HEK293 (cell line): Measurements from ENCODE around the gene TDG.

Experiments used
- CTCF ChIA-PET: fragments of 350-600 bp; formaldehyde crosslinking; extraction: SDS; loops from one replicate; lab custom pipeline; 2021; ENCODE audit warnings: antibody characterized with exemption; lab: Yijun Ruan, JAX
- POLR2A ChIA-PET: fragments of 300-600 bp; formaldehyde crosslinking; extraction: SDS; loops from one replicate; lab custom pipeline; 2020; ENCODE audit warnings: antibody characterized with exemption, inconsistent platforms; lab: Yijun Ruan, JAX
- H3K27ac ChIP-seq: fragments of 200-500 bp; sonication (Bioruptor generic); 2 replicates; pipeline ENCODE4 v1.5.1; 2014; ENCODE audit warnings: low read depth, low read length, control low read depth, inconsistent platforms; ENCODE audit errors: extremely low read depth
- H3K36me3 ChIP-seq, 2 experiments: fragments of 200-500 bp in 1 of 2; sonication (Bioruptor generic) in 1 of 2; 1 replicate in 1 of 2; 2 replicates in 1 of 2; pipeline ENCODE4 v1.5.1; 2014 to 2017; ENCODE audit warnings: inconsistent platforms in 2 of 2, low read length in 2 of 2; ENCODE audit not compliant: control insufficient read depth in 2 of 2, insufficient read depth in 1 of 2
- H3K4me1 ChIP-seq: fragments of 200-500 bp; sonication (Bioruptor generic); 2 replicates; pipeline ENCODE4 v1.5.1; 2014; ENCODE audit warnings: mild to moderate bottlenecking, low read length, inconsistent platforms; ENCODE audit not compliant: control insufficient read depth, insufficient read depth
- H3K4me3 ChIP-seq: 2 replicates; pipeline ENCODE4 v1.5.1; 2011; ENCODE audit warnings: low read depth, mild to moderate bottlenecking, control low read depth, low read length, moderate library complexity
- H3K9me3 ChIP-seq: fragments of 200-500 bp; sonication (Bioruptor generic); 2 replicates; pipeline ENCODE4 v1.5.1; 2014; ENCODE audit warnings: low read depth, low read length, inconsistent platforms; ENCODE audit not compliant: control insufficient read depth, insufficient read depth
- HOXC10 ChIP-seq: sonication (generic); formaldehyde crosslinking; IDR thresholded peaks from 2 replicates; pipeline ENCODE4 v1.8.1; 2023; ENCODE audit warnings: mild to moderate bottlenecking, missing genetic modification reagents
- KLF1 ChIP-seq: fragments of 450-650 bp; formaldehyde crosslinking; IDR thresholded peaks from 2 replicates; pipeline ENCODE4 v1.5.1; 2016; ENCODE audit warnings: missing biosample characterization, missing genetic modification characterization
- KLF8 ChIP-seq: fragments of 450-650 bp; formaldehyde crosslinking; IDR thresholded peaks from 2 replicates; pipeline ENCODE4 v1.5.1; 2016; ENCODE audit warnings: missing biosample characterization, missing genetic modification characterization
- SCRT1 ChIP-seq: fragments of 450-650 bp; formaldehyde crosslinking; IDR thresholded peaks from 2 replicates; pipeline ENCODE4 v1.5.1; 2016; ENCODE audit warnings: missing biosample characterization, missing genetic modification characterization, borderline replicate concordance
- SCRT2 ChIP-seq: fragments of 450-650 bp; formaldehyde crosslinking; IDR thresholded peaks from 2 replicates; pipeline ENCODE4 v1.5.1; 2016; ENCODE audit warnings: missing biosample characterization, missing genetic modification characterization
- TCF7L2 ChIP-seq: IDR thresholded peaks from 2 replicates; pipeline ENCODE4 v1.6.1; 2011; ENCODE audit warnings: low read depth, mild to moderate bottlenecking, inconsistent platforms, low read length, moderate library complexity, borderline replicate concordance
- ZFP37 ChIP-seq: fragments of 450-650 bp; formaldehyde crosslinking; IDR thresholded peaks from 2 replicates; pipeline ENCODE4 v1.5.1; 2016; ENCODE audit warnings: missing biosample characterization, missing genetic modification characterization
- ZNF184 ChIP-seq: fragments of 450-650 bp; IDR thresholded peaks from 2 replicates; pipeline ENCODE4 v1.5.1; 2018; ENCODE audit warnings: missing biosample characterization, mild to moderate bottlenecking, missing genetic modification characterization
- ZNF239 ChIP-seq: fragments of 450-650 bp; formaldehyde crosslinking; IDR thresholded peaks from 2 replicates; pipeline ENCODE4 v1.5.1; 2016; ENCODE audit warnings: missing biosample characterization, missing genetic modification characterization
- ZNF335 ChIP-seq: fragments of 450-650 bp; formaldehyde crosslinking; conservative IDR thresholded peaks from 2 replicates; pipeline ENCODE4 v1.5.1; 2016; ENCODE audit warnings: missing biosample characterization, missing genetic modification characterization
- ZNF600 ChIP-seq: fragments of 450-650 bp; formaldehyde crosslinking; IDR thresholded peaks from 2 replicates; pipeline ENCODE4 v1.5.1; 2016; ENCODE audit warnings: missing biosample characterization, missing genetic modification characterization
- ZNF658 ChIP-seq: fragments of 450-650 bp; formaldehyde crosslinking; IDR thresholded peaks from 2 replicates; pipeline ENCODE4; 2016; ENCODE audit warnings: missing biosample characterization, missing genetic modification characterization
- ZNF76 ChIP-seq: fragments of 450-650 bp; formaldehyde crosslinking; IDR thresholded peaks from 2 replicates; pipeline ENCODE4; 2016; ENCODE audit warnings: low read depth, missing biosample characterization, missing genetic modification characterization, borderline replicate concordance
- TF ChIP-seq, protein P1 (sequence below): fragments of 450-650 bp; formaldehyde crosslinking; conservative IDR thresholded peaks from 2 replicates; pipeline ENCODE4 v1.5.1; 2016; ENCODE audit warnings: low read depth, missing biosample characterization, missing genetic modification characterization
- TF ChIP-seq, protein P2 (sequence below): fragments of 450-650 bp; formaldehyde crosslinking; IDR thresholded peaks from 2 replicates; pipeline ENCODE4 v1.5.1; 2017; ENCODE audit warnings: missing biosample characterization, missing genetic modification characterization
- TF ChIP-seq, protein P3 (sequence below): fragments of 450-650 bp; formaldehyde crosslinking; IDR thresholded peaks from 2 replicates; pipeline ENCODE4 v1.5.1; 2016; ENCODE audit warnings: missing biosample characterization, missing genetic modification characterization
- TF ChIP-seq, protein P4 (sequence below): fragments of 450-650 bp; formaldehyde crosslinking; conservative IDR thresholded peaks from 2 replicates; pipeline ENCODE4 v1.5.1; 2016; ENCODE audit warnings: low read depth, missing biosample characterization, missing genetic modification characterization
- TF ChIP-seq, protein P5 (sequence below): fragments of 450-650 bp; formaldehyde crosslinking; IDR thresholded peaks from 2 replicates; pipeline ENCODE4 v1.5.1; 2016; ENCODE audit warnings: missing biosample characterization, missing genetic modification characterization, low read depth

The TDG gene

DNA sequence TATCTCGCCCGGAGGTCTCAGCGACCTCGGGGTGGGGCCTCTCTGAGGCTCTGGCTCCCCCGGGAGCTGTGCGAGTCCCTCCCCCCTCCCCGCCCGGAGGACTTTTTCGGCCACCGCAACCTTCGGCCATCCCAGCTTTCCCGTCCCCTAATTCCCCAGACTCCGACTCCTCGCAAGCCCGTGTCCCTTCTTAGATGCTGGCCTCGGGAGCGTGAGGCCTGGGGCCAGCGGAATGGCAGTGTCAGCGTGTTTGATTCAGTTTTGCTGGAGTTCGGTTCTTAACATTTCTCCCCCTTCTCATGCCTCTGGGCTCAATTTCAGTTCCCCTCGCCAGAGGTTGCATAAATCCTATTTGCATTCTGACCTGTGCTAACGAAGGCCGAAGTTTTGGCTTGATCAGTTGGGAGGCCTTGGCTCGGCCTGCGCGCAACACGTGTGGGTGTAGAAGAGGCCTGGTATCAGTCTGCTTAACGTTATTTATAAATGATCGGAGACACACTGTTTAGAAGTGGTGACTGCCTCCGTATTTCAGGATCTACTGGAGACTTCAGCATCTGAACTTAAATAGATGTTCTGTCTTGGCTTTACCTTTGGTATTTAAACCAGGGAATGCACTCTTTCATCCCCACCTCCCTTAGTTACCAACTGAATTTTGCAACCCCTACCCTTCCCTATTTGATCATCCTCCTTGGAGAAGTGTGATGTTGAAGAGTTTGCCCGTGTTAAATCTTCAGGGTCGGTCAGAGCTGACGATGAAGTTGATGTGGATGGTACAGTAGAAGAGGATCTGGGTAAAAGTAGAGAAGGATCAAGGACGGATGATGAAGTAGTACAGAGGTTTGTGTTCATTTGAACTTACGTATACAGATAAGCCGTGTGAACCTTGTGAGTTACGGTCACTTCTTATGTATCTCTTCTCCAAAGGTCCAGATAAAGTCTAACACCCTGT lies 34.6 kb upstream of the TDG start (continued):
- TF ChIP-seq, protein P1, sequence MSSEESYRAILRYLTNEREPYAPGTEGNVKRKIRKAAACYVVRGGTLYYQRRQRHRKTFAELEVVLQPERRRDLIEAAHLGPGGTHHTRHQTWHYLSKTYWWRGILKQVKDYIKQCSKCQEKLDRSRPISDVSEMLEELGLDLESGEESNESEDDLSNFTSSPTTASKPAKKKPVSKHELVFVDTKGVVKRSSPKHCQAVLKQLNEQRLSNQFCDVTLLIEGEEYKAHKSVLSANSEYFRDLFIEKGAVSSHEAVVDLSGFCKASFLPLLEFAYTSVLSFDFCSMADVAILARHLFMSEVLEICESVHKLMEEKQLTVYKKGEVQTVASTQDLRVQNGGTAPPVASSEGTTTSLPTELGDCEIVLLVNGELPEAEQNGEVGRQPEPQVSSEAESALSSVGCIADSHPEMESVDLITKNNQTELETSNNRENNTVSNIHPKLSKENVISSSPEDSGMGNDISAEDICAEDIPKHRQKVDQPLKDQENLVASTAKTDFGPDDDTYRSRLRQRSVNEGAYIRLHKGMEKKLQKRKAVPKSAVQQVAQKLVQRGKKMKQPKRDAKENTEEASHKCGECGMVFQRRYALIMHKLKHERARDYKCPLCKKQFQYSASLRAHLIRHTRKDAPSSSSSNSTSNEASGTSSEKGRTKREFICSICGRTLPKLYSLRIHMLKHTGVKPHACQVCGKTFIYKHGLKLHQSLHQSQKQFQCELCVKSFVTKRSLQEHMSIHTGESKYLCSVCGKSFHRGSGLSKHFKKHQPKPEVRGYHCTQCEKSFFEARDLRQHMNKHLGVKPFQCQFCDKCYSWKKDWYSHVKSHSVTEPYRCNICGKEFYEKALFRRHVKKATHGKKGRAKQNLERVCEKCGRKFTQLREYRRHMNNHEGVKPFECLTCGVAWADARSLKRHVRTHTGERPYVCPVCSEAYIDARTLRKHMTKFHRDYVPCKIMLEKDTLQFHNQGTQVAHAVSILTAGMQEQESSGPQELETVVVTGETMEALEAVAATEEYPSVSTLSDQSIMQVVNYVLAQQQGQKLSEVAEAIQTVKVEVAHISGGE (tag by site-specific recombination) = no peak
- TF ChIP-seq SCRT2 (peak; percentile 97), ZNF239 (no peak), KLF1 (tag by site-specific recombination) (no peak), ZNF658 (no peak), ZFP37 (tag by site-specific recombination) (0 out of 2 replicates have a peak, but pooled peaks have one; percentile 13), ZNF335 (tag by site-specific recombination) (peak; percentile 6; the same call in 1 of the 2 replicates), ZNF76 (tag by site-specific recombination) (peak; percentile 23), SCRT1 (peak; percentile 83; the same call in 1 of the 2 replicates)
- TF ChIP-seq, protein P2, sequence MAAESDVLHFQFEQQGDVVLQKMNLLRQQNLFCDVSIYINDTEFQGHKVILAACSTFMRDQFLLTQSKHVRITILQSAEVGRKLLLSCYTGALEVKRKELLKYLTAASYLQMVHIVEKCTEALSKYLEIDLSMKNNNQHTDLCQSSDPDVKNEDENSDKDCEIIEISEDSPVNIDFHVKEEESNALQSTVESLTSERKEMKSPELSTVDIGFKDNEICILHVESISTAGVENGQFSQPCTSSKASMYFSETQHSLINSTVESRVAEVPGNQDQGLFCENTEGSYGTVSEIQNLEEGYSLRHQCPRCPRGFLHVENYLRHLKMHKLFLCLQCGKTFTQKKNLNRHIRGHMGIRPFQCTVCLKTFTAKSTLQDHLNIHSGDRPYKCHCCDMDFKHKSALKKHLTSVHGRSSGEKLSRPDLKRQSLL (tag by site-specific recombination) = no peak
- TF ChIP-seq, all 188 proteins: peak for 9

DNA sequence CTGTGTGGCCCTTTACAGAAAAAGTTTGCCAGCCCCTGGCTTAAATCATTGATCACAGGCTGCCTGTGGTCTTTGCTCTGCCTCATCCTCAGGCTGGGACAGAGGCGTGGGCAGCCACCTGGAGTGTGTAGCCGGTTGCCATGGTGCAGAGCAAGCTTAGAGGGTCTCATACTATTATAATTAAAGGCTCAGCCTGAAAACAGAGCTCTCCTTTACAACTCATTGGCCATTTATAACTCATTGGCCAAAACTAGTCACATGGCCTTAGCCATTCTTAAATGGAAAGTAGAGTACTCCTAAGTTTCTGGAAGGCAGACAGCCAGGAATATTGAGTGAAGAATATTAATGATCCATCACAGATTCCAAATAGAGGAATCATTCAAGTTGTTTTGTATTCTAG lies 32.4 kb upstream of the TDG start:
- Histone ChIP-seq H3K9me3 (no peaks in the 10 kb centered on the region), H3K4me1 (peaks cover 10% of the 10 kb centered on the region), H3K27ac (no peak overlapping the region), H3K4me3 (no peak overlapping the region), H3K36me3 (peaks cover 49 to 75% of the 10 kb centered on the region in 2 experiments)
- ChIA-PET CTCF (no interaction called here), POLR2A (interaction anchor here (0.6 kb wide), 1 partner anchor 23 kb away, joined by 3 read pairs; a partner anchor contains a TSS)
- TF ChIP-seq KLF8 (no peak), TCF7L2 (no peak), HOXC10 (CRISPR knock-in tag) (no peak), ZNF184 (tag by site-specific recombination) (peak; percentile 92), ZNF600 (tag by site-specific recombination) (no peak)
- TF ChIP-seq, protein P3, sequence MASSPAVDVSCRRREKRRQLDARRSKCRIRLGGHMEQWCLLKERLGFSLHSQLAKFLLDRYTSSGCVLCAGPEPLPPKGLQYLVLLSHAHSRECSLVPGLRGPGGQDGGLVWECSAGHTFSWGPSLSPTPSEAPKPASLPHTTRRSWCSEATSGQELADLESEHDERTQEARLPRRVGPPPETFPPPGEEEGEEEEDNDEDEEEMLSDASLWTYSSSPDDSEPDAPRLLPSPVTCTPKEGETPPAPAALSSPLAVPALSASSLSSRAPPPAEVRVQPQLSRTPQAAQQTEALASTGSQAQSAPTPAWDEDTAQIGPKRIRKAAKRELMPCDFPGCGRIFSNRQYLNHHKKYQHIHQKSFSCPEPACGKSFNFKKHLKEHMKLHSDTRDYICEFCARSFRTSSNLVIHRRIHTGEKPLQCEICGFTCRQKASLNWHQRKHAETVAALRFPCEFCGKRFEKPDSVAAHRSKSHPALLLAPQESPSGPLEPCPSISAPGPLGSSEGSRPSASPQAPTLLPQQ (tag by site-specific recombination) = no peak
- TF ChIP-seq, protein P4, sequence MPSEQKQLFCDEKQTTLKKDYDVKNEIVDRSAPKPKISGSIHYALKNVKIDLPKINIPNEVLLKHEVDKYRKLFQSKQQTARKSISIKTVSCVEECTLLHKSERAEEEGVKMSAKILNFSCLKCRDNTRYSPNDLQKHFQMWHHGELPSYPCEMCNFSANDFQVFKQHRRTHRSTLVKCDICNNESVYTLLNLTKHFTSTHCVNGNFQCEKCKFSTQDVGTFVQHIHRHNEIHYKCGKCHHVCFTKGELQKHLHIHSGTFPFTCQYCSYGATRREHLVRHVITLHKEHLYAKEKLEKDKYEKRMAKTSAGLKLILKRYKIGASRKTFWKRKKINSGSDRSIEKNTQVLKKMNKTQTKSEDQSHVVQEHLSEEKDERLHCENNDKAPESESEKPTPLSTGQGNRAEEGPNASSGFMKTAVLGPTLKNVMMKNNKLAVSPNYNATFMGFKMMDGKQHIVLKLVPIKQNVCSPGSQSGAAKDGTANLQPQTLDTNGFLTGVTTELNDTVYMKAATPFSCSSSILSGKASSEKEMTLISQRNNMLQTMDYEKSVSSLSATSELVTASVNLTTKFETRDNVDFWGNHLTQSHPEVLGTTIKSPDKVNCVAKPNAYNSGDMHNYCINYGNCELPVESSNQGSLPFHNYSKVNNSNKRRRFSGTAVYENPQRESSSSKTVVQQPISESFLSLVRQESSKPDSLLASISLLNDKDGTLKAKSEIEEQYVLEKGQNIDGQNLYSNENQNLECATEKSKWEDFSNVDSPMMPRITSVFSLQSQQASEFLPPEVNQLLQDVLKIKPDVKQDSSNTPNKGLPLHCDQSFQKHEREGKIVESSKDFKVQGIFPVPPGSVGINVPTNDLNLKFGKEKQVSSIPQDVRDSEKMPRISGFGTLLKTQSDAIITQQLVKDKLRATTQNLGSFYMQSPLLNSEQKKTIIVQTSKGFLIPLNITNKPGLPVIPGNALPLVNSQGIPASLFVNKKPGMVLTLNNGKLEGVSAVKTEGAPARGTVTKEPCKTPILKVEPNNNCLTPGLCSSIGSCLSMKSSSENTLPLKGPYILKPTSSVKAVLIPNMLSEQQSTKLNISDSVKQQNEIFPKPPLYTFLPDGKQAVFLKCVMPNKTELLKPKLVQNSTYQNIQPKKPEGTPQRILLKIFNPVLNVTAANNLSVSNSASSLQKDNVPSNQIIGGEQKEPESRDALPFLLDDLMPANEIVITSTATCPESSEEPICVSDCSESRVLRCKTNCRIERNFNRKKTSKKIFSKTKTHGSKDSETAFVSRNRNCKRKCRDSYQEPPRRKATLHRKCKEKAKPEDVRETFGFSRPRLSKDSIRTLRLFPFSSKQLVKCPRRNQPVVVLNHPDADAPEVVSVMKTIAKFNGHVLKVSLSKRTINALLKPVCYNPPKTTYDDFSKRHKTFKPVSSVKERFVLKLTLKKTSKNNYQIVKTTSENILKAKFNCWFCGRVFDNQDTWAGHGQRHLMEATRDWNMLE = no peak
- TF ChIP-seq, protein P5, sequence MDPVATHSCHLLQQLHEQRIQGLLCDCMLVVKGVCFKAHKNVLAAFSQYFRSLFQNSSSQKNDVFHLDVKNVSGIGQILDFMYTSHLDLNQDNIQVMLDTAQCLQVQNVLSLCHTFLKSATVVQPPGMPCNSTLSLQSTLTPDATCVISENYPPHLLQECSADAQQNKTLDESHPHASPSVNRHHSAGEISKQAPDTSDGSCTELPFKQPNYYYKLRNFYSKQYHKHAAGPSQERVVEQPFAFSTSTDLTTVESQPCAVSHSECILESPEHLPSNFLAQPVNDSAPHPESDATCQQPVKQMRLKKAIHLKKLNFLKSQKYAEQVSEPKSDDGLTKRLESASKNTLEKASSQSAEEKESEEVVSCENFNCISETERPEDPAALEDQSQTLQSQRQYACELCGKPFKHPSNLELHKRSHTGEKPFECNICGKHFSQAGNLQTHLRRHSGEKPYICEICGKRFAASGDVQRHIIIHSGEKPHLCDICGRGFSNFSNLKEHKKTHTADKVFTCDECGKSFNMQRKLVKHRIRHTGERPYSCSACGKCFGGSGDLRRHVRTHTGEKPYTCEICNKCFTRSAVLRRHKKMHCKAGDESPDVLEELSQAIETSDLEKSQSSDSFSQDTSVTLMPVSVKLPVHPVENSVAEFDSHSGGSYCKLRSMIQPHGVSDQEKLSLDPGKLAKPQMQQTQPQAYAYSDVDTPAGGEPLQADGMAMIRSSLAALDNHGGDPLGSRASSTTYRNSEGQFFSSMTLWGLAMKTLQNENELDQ (tag by site-specific recombination) = no peak
